ENCODE measurements around the gene FBXO46.

DNA sequence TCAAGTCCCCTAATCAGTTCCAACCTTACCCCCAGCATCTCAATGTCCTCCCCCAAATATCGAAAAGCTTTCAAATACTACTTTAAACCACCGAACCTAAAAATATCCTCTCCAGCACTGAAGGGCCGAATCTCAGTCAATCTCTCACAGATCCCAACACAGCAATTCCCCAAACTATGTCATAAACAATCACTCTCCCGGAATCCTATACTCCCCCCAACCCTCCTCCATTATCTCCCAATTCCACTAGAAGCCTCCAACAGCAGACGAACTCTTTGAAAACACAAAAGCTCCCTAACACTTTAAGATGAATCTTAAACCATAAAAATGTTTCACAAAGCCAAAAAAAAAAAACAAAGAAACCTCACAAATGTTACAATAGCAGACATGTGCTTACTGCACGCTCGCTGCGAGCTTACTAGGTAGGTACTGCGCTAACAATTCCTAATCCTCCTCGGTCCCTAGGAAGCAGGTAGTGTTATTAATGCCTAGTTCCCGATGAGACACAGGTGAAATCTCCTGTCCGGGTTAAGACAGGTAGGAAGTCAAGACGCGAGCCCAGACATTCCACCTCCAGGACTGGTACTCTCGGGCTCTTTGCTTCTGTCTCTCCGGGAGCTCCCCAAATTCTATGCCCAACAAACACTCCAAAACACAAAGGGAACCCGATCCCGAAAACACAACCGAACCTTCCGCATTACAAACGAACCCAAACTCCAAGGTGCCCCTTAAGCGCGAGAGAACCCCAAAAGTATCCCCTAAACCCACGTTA, 14.2 kb downstream of the FBXO46 start:
- TF ChIP-seq, protein P1, sequence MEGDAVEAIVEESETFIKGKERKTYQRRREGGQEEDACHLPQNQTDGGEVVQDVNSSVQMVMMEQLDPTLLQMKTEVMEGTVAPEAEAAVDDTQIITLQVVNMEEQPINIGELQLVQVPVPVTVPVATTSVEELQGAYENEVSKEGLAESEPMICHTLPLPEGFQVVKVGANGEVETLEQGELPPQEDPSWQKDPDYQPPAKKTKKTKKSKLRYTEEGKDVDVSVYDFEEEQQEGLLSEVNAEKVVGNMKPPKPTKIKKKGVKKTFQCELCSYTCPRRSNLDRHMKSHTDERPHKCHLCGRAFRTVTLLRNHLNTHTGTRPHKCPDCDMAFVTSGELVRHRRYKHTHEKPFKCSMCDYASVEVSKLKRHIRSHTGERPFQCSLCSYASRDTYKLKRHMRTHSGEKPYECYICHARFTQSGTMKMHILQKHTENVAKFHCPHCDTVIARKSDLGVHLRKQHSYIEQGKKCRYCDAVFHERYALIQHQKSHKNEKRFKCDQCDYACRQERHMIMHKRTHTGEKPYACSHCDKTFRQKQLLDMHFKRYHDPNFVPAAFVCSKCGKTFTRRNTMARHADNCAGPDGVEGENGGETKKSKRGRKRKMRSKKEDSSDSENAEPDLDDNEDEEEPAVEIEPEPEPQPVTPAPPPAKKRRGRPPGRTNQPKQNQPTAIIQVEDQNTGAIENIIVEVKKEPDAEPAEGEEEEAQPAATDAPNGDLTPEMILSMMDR (IDR thresholded peaks at IDR 0.05), result no peak
- no peak for TF ChIP-seq EZH2 (IDR thresholded peaks at IDR 0.05; ENCODE audit: borderline replicate concordance, insufficient read depth, low read depth, low read length, poor library complexity, severe bottlenecking)
